DMS 273 (cell line): ENCODE measurements around the gene MORC4.

Experiments
- DNase-seq: peaks from one replicate; lab custom pipeline; 2025; ENCODE audit not compliant: unreplicated experiment; lab: John Stamatoyannopoulos, UW

Gene MORC4

GRCh38 chrX:106912864-106913263 lies 87.1 kb downstream of the MORC4 start:
- DNase-seq = no peak

- DNase-seq = no peak
Observed at GRCh38 chrX:106906361-106906760, 93.7 kb downstream of the MORC4 start.

GRCh38 chrX:106905064-106905708 lies 94.8 kb downstream of the MORC4 start:
- no peak for DNase-seq

- peak; percentile 30 for DNase-seq
Observed at GRCh38 chrX:106903856-106904528, 96.0 kb downstream of the MORC4 start.

GRCh38 chrX:106903291-106903824 lies 96.7 kb downstream of the MORC4 start, which contains the start of gene RIPPLY1:
TSS of gene RIPPLY1 (minus strand) at chrX:106903341. CDS start at chrX:106903287, 54 bp downstream.
- peak; percentile 41 for DNase-seq

- no peak for DNase-seq
Observed at GRCh38 chrX:106902684-106903083, 97.3 kb downstream of the MORC4 start.

- no peak for DNase-seq
Observed at GRCh38 chrX:106901781-106902219, 98.2 kb downstream of the MORC4 start.

GRCh38 chrX:106901341-106901740 lies 98.7 kb downstream of the MORC4 start:
- DNase-seq = no peak

GRCh38 chrX:106899841-106900240 lies 100.2 kb downstream of the MORC4 start:
- no peak for DNase-seq

GRCh38 chrX:106899276-106899675 lies 100.7 kb downstream of the MORC4 start:
- no peak for DNase-seq

GRCh38 chrX:106898462-106898861 lies 101.5 kb downstream of the MORC4 start:
- DNase-seq = peak; percentile 76

- no peak for DNase-seq
Observed at GRCh38 chrX:106897259-106897658, 102.8 kb downstream of the MORC4 start.

GRCh38 chrX:106894978-106895452 lies 105.0 kb downstream of the MORC4 start:
- DNase-seq = peak; percentile 13

- DNase-seq = peak; percentile 85
Observed at GRCh38 chrX:106894392-106894909, 105.6 kb downstream of the MORC4 start.

GRCh38 chrX:106891762-106892460 lies 108.1 kb downstream of the MORC4 start:
- DNase-seq = no peak
